ENCODE data around the gene SPATC1L. TPM values are rescaled to one million over a fixed set of nuclear protein-coding genes. Genes with fewer than 3 reads are reported as not detected.
"Not testable (repeated sequence)": the region's sequence is repeated elsewhere in the genome, so short reads cannot be mapped to it uniquely, and the experiment has no call there.

The SPATC1L gene
- total RNA-seq, 1 donor from 2014 or later: 10.9 TPM

- TF ChIP-seq CTCF (IDR thresholded peaks at IDR 0.05; ENCODE audit: insufficient read depth, low read length, poor library complexity, severe bottlenecking): no peak
- H3K27me3 ChIP-seq (ENCODE audit: control insufficient read depth, insufficient read depth, low read length): no peaks in the 10 kb centered on the region
- H3K4me3 ChIP-seq (ENCODE audit: low read depth, low read length): peak overlapping the region; percentile 96
- peaks cover 1% of the 10 kb centered on the region for H3K36me3 ChIP-seq (ENCODE audit: control insufficient read depth, insufficient read depth, low read length)
- DNase-seq (ENCODE audit: low read depth): no peak
Measured at GRCh38 chr21:46226920-46227599, 42.8 kb upstream of the SPATC1L start.

DNA sequence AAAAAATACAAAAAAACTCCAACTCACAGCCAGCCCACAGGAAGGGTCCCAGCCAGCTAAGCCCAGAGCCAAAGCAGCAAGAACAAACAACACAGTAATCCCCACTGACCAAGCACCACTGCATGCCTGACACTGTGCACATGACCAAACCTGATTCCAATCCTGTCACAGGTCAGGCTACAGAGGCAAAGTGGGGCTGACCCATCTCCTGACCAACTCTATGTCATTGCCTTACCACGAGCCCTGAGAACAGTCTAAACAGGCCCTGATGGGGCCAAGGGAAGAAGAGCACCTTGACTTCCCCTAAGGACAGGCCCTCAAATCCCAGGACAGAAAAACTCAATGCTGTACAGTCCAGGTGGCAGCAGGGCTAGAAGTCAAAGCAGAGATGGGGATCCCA, 41.9 kb upstream of the SPATC1L start:
- Histone ChIP-seq H3K27me3 (ENCODE audit: control insufficient read depth, insufficient read depth, low read length) (no peaks in the 10 kb centered on the region), H3K36me3 (ENCODE audit: control insufficient read depth, insufficient read depth, low read length) (no peaks in the 10 kb centered on the region), H3K4me3 (ENCODE audit: low read depth, low read length) (no peak overlapping the region)
- no peak for DNase-seq (ENCODE audit: low read depth)
- no peak for TF ChIP-seq CTCF (IDR thresholded peaks at IDR 0.05; ENCODE audit: insufficient read depth, low read length, poor library complexity, severe bottlenecking)

DNA sequence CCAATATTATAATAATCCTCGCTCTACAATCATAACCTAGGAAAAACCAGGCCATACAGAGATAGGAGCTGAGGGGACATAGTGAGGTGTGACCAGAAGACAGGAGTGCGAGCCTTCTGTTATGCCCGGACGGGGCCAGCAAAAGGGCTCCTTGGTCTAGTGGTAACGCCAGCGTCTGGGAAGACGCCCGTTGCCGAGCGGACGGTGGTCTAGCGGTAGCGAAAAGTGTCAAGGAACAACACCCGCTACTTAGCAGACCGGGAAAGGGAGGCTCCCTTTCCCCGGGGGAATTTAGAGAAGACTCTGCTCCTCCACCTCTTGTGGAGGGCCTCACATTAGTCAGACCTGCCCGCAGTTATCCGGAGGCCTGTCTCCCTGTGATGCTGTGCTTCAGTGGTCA, 39.4 kb upstream of the SPATC1L start:
- not testable (repeated sequence) for DNase-seq (ENCODE audit: low read depth); H3K4me3 ChIP-seq (ENCODE audit: low read depth, low read length); H3K27me3 ChIP-seq (ENCODE audit: control insufficient read depth, insufficient read depth, low read length); H3K36me3 ChIP-seq (ENCODE audit: control insufficient read depth, insufficient read depth, low read length)

- no peak for DNase-seq (ENCODE audit: low read depth)
- no peak for TF ChIP-seq CTCF (IDR thresholded peaks at IDR 0.05; ENCODE audit: insufficient read depth, low read length, poor library complexity, severe bottlenecking)
- Histone ChIP-seq H3K4me3 (ENCODE audit: low read depth, low read length) (no peak overlapping the region), H3K27me3 (ENCODE audit: control insufficient read depth, insufficient read depth, low read length) (no peaks in the 10 kb centered on the region), H3K36me3 (ENCODE audit: control insufficient read depth, insufficient read depth, low read length) (no peaks in the 10 kb centered on the region)
Measured at GRCh38 chr21:46223217-46223616, 39.0 kb upstream of the SPATC1L start.

- no peaks in the 10 kb centered on the region for H3K36me3 ChIP-seq (ENCODE audit: control insufficient read depth, insufficient read depth, low read length)
- no peak for TF ChIP-seq CTCF (IDR thresholded peaks at IDR 0.05; ENCODE audit: insufficient read depth, low read length, poor library complexity, severe bottlenecking)
Measured at GRCh38 chr21:46222436-46223116, 38.3 kb upstream of the SPATC1L start.

DNA sequence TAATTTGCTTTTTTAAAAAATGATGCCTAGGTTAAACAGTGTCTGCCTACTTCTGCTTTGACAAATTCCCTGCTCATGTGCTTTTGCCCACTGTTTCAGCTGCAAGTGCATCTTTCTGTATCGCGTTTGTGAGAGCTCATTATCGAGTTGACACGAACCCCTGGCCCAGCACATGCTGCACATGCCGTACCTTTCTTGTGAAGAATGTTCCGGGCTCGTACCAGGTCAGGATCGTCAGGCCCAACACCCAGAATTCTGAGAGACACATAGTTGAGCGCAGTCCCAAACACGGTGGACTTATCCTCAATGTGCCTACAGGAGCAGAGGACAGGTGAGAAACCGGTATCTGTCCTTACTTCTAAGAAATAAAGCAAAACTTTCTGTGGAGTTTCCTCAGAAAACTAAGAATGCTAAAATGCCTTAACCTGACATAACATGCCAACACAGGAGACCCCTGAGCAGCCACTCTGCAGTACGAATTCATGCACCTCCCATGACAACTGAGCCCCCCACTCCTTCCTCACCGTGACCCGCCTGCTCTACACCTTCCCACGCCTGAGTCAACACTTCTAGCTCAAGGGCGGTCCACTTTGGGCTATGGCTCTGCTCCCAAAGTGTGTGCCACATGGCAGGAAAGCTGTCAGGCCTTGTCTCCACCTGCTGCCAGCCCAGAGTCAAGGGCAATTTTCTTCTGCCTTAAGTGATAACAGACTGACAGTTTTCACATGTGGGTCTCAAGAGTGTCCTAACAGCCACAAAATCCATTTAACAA, 37.6 kb upstream of the SPATC1L start:
- TF ChIP-seq CTCF (IDR thresholded peaks at IDR 0.05; ENCODE audit: insufficient read depth, low read length, poor library complexity, severe bottlenecking): no peak
- Histone ChIP-seq H3K4me3 (ENCODE audit: low read depth, low read length) (no peak overlapping the region), H3K27me3 (ENCODE audit: control insufficient read depth, insufficient read depth, low read length) (no peaks in the 10 kb centered on the region), H3K36me3 (ENCODE audit: control insufficient read depth, insufficient read depth, low read length) (no peaks in the 10 kb centered on the region)
- no peak for DNase-seq (ENCODE audit: low read depth)

More at GRCh38 chr21:46222436-46223116, 38.3 kb upstream of the SPATC1L start:
- Histone ChIP-seq H3K4me3 (ENCODE audit: low read depth, low read length) (no peak overlapping the region), H3K27me3 (ENCODE audit: control insufficient read depth, insufficient read depth, low read length) (no peaks in the 10 kb centered on the region)
- no peak for DNase-seq (ENCODE audit: low read depth)
